Fibroblast of lung (primary cell): ENCODE measurements around the gene SLC25A42. TPM values are rescaled to one million over a fixed set of nuclear protein-coding genes. Genes with fewer than 3 reads are reported as not detected.

Source experiments
- DNase-seq, 2 donors: peaks; one replicate each; pipeline versions ENCODE4 v3.0.0 to v3.0.0-alpha.2; 2010; ENCODE audit warnings: low read depth in 2 of 2
- H2AFZ ChIP-seq: 2 replicates; pipeline ENCODE4 v1.5.1; 2012; ENCODE audit warnings: low read length, control low read depth, inconsistent platforms
- H3K27ac ChIP-seq: 2 replicates; pipeline ENCODE4 v1.5.1; 2011; ENCODE audit warnings: low read length, control low read depth; ENCODE audit not compliant: insufficient read depth
- H3K27me3 ChIP-seq: 2 replicates; pipeline ENCODE4 v1.5.1; 2011; ENCODE audit warnings: mild to moderate bottlenecking, low read length; ENCODE audit not compliant: control insufficient read depth, insufficient read depth
- H3K36me3 ChIP-seq: 2 replicates; pipeline ENCODE4 v1.5.1; 2011; ENCODE audit warnings: low read length; ENCODE audit not compliant: control insufficient read depth, insufficient read depth
- H3K4me1 ChIP-seq: 2 replicates; pipeline ENCODE4 v1.5.1; 2011; ENCODE audit warnings: low read length; ENCODE audit not compliant: control insufficient read depth, insufficient read depth; ENCODE audit errors: extremely low read depth
- H3K4me2 ChIP-seq: 2 replicates; pipeline ENCODE4 v1.5.1; 2011; ENCODE audit warnings: low read length, control low read depth; ENCODE audit not compliant: insufficient read depth; ENCODE audit errors: extremely low read depth
- H3K4me3 ChIP-seq, 4 experiments: fragments of 200-600 bp in 1 of 4; sonication (generic) in 1 of 4; replicated peaks in 1 of 4; 2 replicates each; pipeline ENCODE4 v1.5.1; 2011 to 2016; ENCODE audit warnings: low read length in 4 of 4, low read depth in 3 of 4, mild to moderate bottlenecking in 3 of 4, control low read depth in 2 of 4, inconsistent platforms in 1 of 4, mixed read lengths in 1 of 4; ENCODE audit not compliant: insufficient read depth in 1 of 4; ENCODE audit errors: control extremely low read depth in 1 of 4
- H3K79me2 ChIP-seq: 2 replicates; pipeline ENCODE4 v1.5.1; 2012; ENCODE audit warnings: mild to moderate bottlenecking, low read length, inconsistent platforms; ENCODE audit not compliant: control insufficient read depth, insufficient read depth
- H3K9ac ChIP-seq: 2 replicates; pipeline ENCODE4 v1.5.1; 2011; ENCODE audit warnings: mild to moderate bottlenecking, low read length, control low read depth; ENCODE audit not compliant: insufficient read depth
- H3K9me3 ChIP-seq: 2 replicates; pipeline ENCODE4 v1.5.1; 2012; ENCODE audit warnings: low read depth, low read length; ENCODE audit not compliant: control insufficient read depth, insufficient read depth
- H4K20me1 ChIP-seq: 2 replicates; pipeline ENCODE4 v1.5.1; 2011; ENCODE audit warnings: low read length; ENCODE audit not compliant: control insufficient read depth, insufficient read depth; ENCODE audit errors: extremely low read depth
- CTCF ChIP-seq, 2 donors: IDR thresholded peaks in 1 of 2; conservative IDR thresholded peaks in 1 of 2; 1 replicate in 1 of 2; 2 replicates in 1 of 2; pipeline ENCODE4 v1.5.1; 2011 to 2012; ENCODE audit warnings: low read length in 2 of 2, control low read depth in 1 of 2, inconsistent platforms in 1 of 2, low read depth in 1 of 2, mild to moderate bottlenecking in 1 of 2
- EZH2 ChIP-seq: IDR thresholded peaks from 2 replicates; pipeline ENCODE4 v1.5.1; 2012; ENCODE audit warnings: low read length, control low read depth, mild to moderate bottlenecking; ENCODE audit errors: missing control alignments
- polyA plus RNA-seq, 2 donors: library from polyadenylated mRNA; depleted of rRNA in 1 of 2; stranded (reverse) in 1 of 2; unstranded in 1 of 2; fragments of >200 nt; gene quantifications; 2 replicates each; pipeline ENCODE4 v1.2.1, GENCODE V29; 2011 to 2012; ENCODE audit warnings: missing spikeins in 1 of 2
- total RNA-seq: library from RNA; depleted of rRNA; stranded (reverse); fragments of >200 nt; gene quantifications from 2 replicates; pipeline ENCODE4 v1.2.1, GENCODE V29; 2014

The SLC25A42 gene
- total and polyA plus RNA-seq, 2 donors (not counting 1 experiment from before 2014, with no cell fraction given): 3.6 to 7.1 TPM

DNA sequence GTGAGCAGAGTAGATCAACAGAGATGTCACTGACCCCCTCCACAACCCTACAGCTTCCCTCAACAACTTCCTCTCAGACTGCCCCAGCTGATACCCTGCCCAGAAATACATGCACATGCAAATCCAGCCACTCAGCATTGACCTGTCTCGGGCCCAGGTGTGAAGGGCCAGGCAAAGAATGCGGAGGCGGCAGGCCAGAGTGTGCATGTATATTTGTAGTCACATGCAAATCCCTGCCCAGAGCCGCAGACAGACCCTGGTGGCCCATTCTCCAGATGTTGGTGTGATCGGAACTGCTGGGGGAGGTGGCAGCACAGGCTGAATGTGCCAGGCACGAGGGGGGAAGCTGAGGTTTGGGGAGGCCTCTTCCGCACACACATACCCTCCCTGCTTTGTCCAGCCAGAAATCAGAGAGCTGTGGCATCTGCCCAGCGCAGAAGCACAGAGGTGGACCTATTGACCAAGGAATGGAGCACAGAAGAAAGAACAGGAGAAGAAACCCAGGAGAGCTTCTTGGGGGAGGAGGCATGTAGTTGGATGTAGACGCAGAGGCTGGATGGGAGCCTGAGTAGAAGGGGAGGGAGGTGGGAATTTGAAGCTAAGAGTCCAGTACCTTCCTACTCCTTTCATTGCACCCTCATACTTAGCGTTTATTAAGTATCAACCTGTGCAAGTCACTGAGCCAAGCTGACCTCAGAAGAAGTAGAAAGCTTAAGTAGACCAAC lies 91.9 kb downstream of the SLC25A42 start:
- Histone ChIP-seq H3K9ac (no peak overlapping the region), H3K4me1 (no peaks in the 10 kb centered on the region), H3K4me2 (no peak overlapping the region), H4K20me1 (no peaks in the 10 kb centered on the region), H2AFZ (no peak overlapping the region), H3K27me3 (no peaks in the 10 kb centered on the region), H3K4me3 (no peak overlapping the region), H3K79me2 (no peaks in the 10 kb centered on the region), H3K36me3 (no peaks in the 10 kb centered on the region), H3K27ac (no peak overlapping the region), H3K9me3 (no peaks in the 10 kb centered on the region)
- DNase-seq: no peak
- TF ChIP-seq CTCF (conservative IDR thresholded peaks at IDR 0.05 in 1 of 2, IDR thresholded peaks at IDR 0.05 in 1 of 2; ENCODE audit: low read depth in 1 of 2, low read length in 2 of 2) (no peak), EZH2 (no peak)

DNA sequence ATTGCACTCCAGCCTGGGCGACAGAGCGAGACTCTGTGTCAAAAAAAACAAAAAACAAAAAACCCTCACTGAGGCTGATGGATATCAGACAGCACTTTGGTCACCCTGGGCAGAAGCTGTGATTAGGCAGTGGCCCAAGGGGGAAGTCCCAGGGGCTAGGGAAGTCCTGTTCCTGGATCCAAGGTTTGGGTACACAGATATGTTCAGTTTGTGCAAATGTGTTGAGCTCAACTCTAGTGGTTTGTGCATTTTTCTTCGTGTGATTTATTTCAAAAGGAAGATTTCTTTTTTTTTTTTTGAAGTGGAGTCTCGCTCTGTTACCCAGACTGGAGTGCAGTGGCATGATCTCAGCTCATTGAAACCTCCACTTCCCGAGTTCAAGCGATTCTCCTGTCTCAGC lies 94.0 kb downstream of the SLC25A42 start:
- Histone ChIP-seq H3K4me3 (no peak overlapping the region), H3K36me3 (no peaks in the 10 kb centered on the region), H3K9me3 (no peaks in the 10 kb centered on the region), H3K79me2 (no peaks in the 10 kb centered on the region), H3K27ac (no peak overlapping the region), H4K20me1 (no peaks in the 10 kb centered on the region), H3K4me1 (no peaks in the 10 kb centered on the region), H2AFZ (no peak overlapping the region), H3K27me3 (no peaks in the 10 kb centered on the region), H3K4me2 (no peak overlapping the region), H3K9ac (no peak overlapping the region)
- DNase-seq: no peak
- TF ChIP-seq CTCF (conservative IDR thresholded peaks at IDR 0.05 in 1 of 2, IDR thresholded peaks at IDR 0.05 in 1 of 2; ENCODE audit: low read depth in 1 of 2, low read length in 2 of 2): no peak
- TF ChIP-seq EZH2: no peak

- H3K79me2 ChIP-seq: no peaks in the 10 kb centered on the region
- H3K4me2 ChIP-seq: no peak overlapping the region
- DNase-seq: no peak
- H4K20me1 ChIP-seq: no peaks in the 10 kb centered on the region
- no peak for TF ChIP-seq EZH2
- no peak for TF ChIP-seq CTCF (conservative IDR thresholded peaks at IDR 0.05 in 1 of 2, IDR thresholded peaks at IDR 0.05 in 1 of 2; ENCODE audit: low read depth in 1 of 2, low read length in 2 of 2)
- no peak overlapping the region for H3K27ac ChIP-seq
- no peak overlapping the region for H3K9ac ChIP-seq
- no peak overlapping the region for H3K4me3 ChIP-seq
- no peak overlapping the region for H2AFZ ChIP-seq
- no peaks in the 10 kb centered on the region for H3K4me1 ChIP-seq
- no peaks in the 10 kb centered on the region for H3K9me3 ChIP-seq
- H3K36me3 ChIP-seq: no peaks in the 10 kb centered on the region
- no peaks in the 10 kb centered on the region for H3K27me3 ChIP-seq
Measured at GRCh38 chr19:19159534-19159933, 95.7 kb downstream of the SLC25A42 start.
